HG03060 (cell line): ENCODE data around the gene ZNF236.

Experiments
- ATAC-seq: cut with Tn5 transposase; IDR thresholded peaks from one replicate; pipeline ENCODE4 v1.9.1; 2021; ENCODE audit warnings: low read depth, moderate number of reproducible peaks; ENCODE audit not compliant: unreplicated experiment

Gene ZNF236

GRCh38 chr18:77000527-77000926 is 178.2 kb downstream of the ZNF236 start:
- no peak for ATAC-seq

GRCh38 chr18:77001041-77001440 is 178.7 kb downstream of the ZNF236 start:
- no peak for ATAC-seq

GRCh38 chr18:77001979-77002378 is 179.6 kb downstream of the ZNF236 start:
- ATAC-seq = no peak

- no peak for ATAC-seq
Measured at GRCh38 chr18:77002496-77002895, 180.1 kb downstream of the ZNF236 start.

- no peak for ATAC-seq
Measured at GRCh38 chr18:77003316-77003715, 181.0 kb downstream of the ZNF236 start.

GRCh38 chr18:77004555-77005380 is 182.4 kb downstream of the ZNF236 start:
- no peak for ATAC-seq

GRCh38 chr18:77005651-77006195 is 183.4 kb downstream of the ZNF236 start:
- no peak for ATAC-seq

- no peak for ATAC-seq
Measured at GRCh38 chr18:77006305-77007175, 184.2 kb downstream of the ZNF236 start.

- no peak for ATAC-seq
Measured at GRCh38 chr18:77007251-77007650, 184.9 kb downstream of the ZNF236 start.

- ATAC-seq = no peak
Measured at GRCh38 chr18:77008006-77008405, 185.6 kb downstream of the ZNF236 start.

GRCh38 chr18:77008576-77009315 is 186.4 kb downstream of the ZNF236 start:
- ATAC-seq = no peak

- no peak for ATAC-seq
Measured at GRCh38 chr18:77009675-77010074, 187.3 kb downstream of the ZNF236 start.

GRCh38 chr18:77012120-77012519 is 189.8 kb downstream of the ZNF236 start:
- ATAC-seq = no peak

GRCh38 chr18:77012806-77013541 is 190.6 kb downstream of the ZNF236 start:
- no peak for ATAC-seq

GRCh38 chr18:77013811-77014521 is 191.6 kb downstream of the ZNF236 start:
- ATAC-seq = no peak

- ATAC-seq = no peak
Measured at GRCh38 chr18:77014538-77014937, 192.2 kb downstream of the ZNF236 start.

- no peak for ATAC-seq
Measured at GRCh38 chr18:77015169-77015568, 192.8 kb downstream of the ZNF236 start.

GRCh38 chr18:77015771-77016710 is 193.7 kb downstream of the ZNF236 start:
- no peak for ATAC-seq
